ENCODE data around the gene LURAP1L. TPM values are rescaled to one million over a fixed set of nuclear protein-coding genes. Genes with fewer than 3 reads are reported as not detected.

LURAP1L gene
- total RNA-seq, 1 experiment from 2014 or later: 0.13 TPM

- no peak overlapping the region for H2BK120ac ChIP-seq (ENCODE audit: low read depth, low read length, poor library complexity, severe bottlenecking)
- no peak overlapping the region for H2BK5ac ChIP-seq (ENCODE audit: insufficient read length, low read length)
- H4K8ac ChIP-seq (replicated peaks; ENCODE audit: insufficient read length, low read depth, low read length): no peak overlapping the region
- no peak overlapping the region for H2AK5ac ChIP-seq (ENCODE audit: insufficient read length, low read length)
- Mint-ChIP-seq H3K27me3 (ENCODE audit: low read depth) (no peaks in the 10 kb centered on the region; the same call in 1 of the 2 replicates), H3K27ac (peak overlapping the region in 2 of 3 experiments; percentile 59 to 68; a peak in 2 of 7 replicates), H3K4me1 (peaks cover 0 to 2% of the 10 kb centered on the region in 2 experiments; a peak in 1 of 4 replicates), H3K9me3 (no peaks in the 10 kb centered on the region; a peak in 1 of 5 replicates), H3K36me3 (ENCODE audit: insufficient read depth in 1 of 3, low read depth in 3 of 3) (no peaks in the 10 kb centered on the region; a peak in 3 of 7 replicates), H3K4me3 (no peak overlapping the region)
- H3K23me2 ChIP-seq (ENCODE audit: insufficient read length, low read depth, low read length, poor library complexity, severe bottlenecking): no peaks in the 10 kb centered on the region
- H3K4me2 ChIP-seq (ENCODE audit: insufficient read depth, insufficient read length, low read length): no peak overlapping the region
- H3K27me3 ChIP-seq (ENCODE audit: insufficient read depth, low read length): no peaks in the 10 kb centered on the region
- H3K18ac ChIP-seq (ENCODE audit: insufficient read length, low read depth, low read length): no peak overlapping the region
- no CpG with 5 or more reads among the region's 2 CpGs for WGBS (ENCODE audit: extremely low coverage, insufficient read length, low lambda C conversion rate)
- no peak overlapping the region for H3K14ac ChIP-seq (ENCODE audit: insufficient read depth, low read length)
- H3K4ac ChIP-seq (ENCODE audit: low read depth, low read length): no peak overlapping the region
- no peak overlapping the region for H3K56ac ChIP-seq (ENCODE audit: insufficient read length, low read depth, low read length)
- H4K5ac ChIP-seq (ENCODE audit: insufficient read length, low read depth, low read length): no peak overlapping the region
- no peak overlapping the region for H4K91ac ChIP-seq (ENCODE audit: insufficient read length, low read depth, low read length)
- H4K20me1 ChIP-seq (ENCODE audit: control insufficient read depth, insufficient read depth, insufficient read length): no peaks in the 10 kb centered on the region
- no peaks in the 10 kb centered on the region for H3K9me3 ChIP-seq (ENCODE audit: control insufficient read depth, low read depth, low read length)
- DNase-seq: no peak
- H3K79me1 ChIP-seq (ENCODE audit: insufficient read depth, low read depth, low read length, poor library complexity, severe bottlenecking): no peaks in the 10 kb centered on the region
- no peak overlapping the region for H3K27ac ChIP-seq (ENCODE audit: insufficient read length, low read depth, low read length)
- no peak overlapping the region for H3K23ac ChIP-seq (ENCODE audit: insufficient read length, low read depth, low read length)
- no peaks in the 10 kb centered on the region for H3K79me2 ChIP-seq (ENCODE audit: insufficient read depth, low read length)
- H3K4me1 ChIP-seq (ENCODE audit: insufficient read depth, low read length): no peaks in the 10 kb centered on the region
- no peak overlapping the region for H2BK12ac ChIP-seq (ENCODE audit: insufficient read length, low read depth, low read length)
- no peak for TF ChIP-seq CTCF (conservative IDR thresholded peaks at IDR 0.05)
- H2AFZ ChIP-seq (ENCODE audit: low read length): no peak overlapping the region
- H3K9ac ChIP-seq (ENCODE audit: extremely low read depth, insufficient read length, low read length): no peak overlapping the region
- no peak overlapping the region for H3T11ph ChIP-seq (ENCODE audit: low read length)
- no peak overlapping the region for H2BK20ac ChIP-seq (ENCODE audit: low read depth, low read length, poor library complexity, severe bottlenecking)
- H2BK15ac ChIP-seq (ENCODE audit: low read depth, low read length): no peak overlapping the region
Measured at GRCh38 chr9:12785260-12785770, 10.5 kb downstream of the LURAP1L start.

Data from H9 (cell line).